Gastroesophageal sphincter (tissue), 4 donors: ENCODE measurements around the gene PIAS3. TPM values are rescaled to one million over a fixed set of nuclear protein-coding genes. Genes with fewer than 3 reads are reported as not detected.
"Not testable (repeated sequence)": the region's sequence is repeated elsewhere in the genome, so short reads cannot be mapped to it uniquely, and the experiment has no call there.

Experiments used
- ATAC-seq: fragments of 150-250 bp; one replicate; pipeline ENCODE4 v1.9.1; 2016; ENCODE audit warnings: mild to moderate bottlenecking, moderate library complexity
- H3K27ac ChIP-seq, 4 donors: fragments of 200-600 bp; sonication (generic) in 3 of 4; 1 replicate in 3 of 4; 2 replicates in 1 of 4; pipeline ENCODE4 v1.5.1; 2016 to 2019
- H3K27me3 ChIP-seq: fragments of 200-600 bp; sonication (generic); one replicate; pipeline ENCODE4 v1.5.1; 2019
- H3K36me3 ChIP-seq, 2 donors: fragments of 200-600 bp; sonication (generic); one replicate each; pipeline ENCODE4 v1.5.1; 2019; ENCODE audit warnings: control low read depth in 1 of 2
- H3K4me1 ChIP-seq, 3 donors: fragments of 200-600 bp; sonication (generic); 1 replicate in 2 of 3; 2 replicates in 1 of 3; pipeline ENCODE4 v1.5.1; 2016 to 2019; ENCODE audit warnings: control low read depth in 2 of 3
- H3K4me3 ChIP-seq, 2 donors: fragments of 200-600 bp; sonication (generic); one replicate each; pipeline ENCODE4 v1.5.1; 2019; ENCODE audit warnings: mild to moderate bottlenecking in 1 of 2, moderate library complexity in 1 of 2
- H3K9me3 ChIP-seq, 3 donors: fragments of 200-600 bp; sonication (generic); one replicate each; pipeline ENCODE4 v1.5.1; 2017 to 2019; ENCODE audit warnings: control low read depth in 2 of 3
- EP300 ChIP-seq: sonication (generic); formaldehyde crosslinking; IDR thresholded peaks from one replicate; pipeline ENCODE4 v1.6.1; 2017; ENCODE audit warnings: antibody characterized with exemption, mild to moderate bottlenecking
- POLR2A ChIP-seq, 2 donors: fragments of 450-650 bp; IDR thresholded peaks; one replicate each; pipeline ENCODE4 v1.6.1; 2017; ENCODE audit warnings: antibody characterized with exemption in 2 of 2, mild to moderate bottlenecking in 2 of 2, moderate library complexity in 1 of 2
- POLR2AphosphoS5 ChIP-seq: sonication (generic); formaldehyde crosslinking; IDR thresholded peaks from one replicate; pipeline ENCODE4 v1.6.1; 2017; ENCODE audit warnings: antibody characterized with exemption
- WGBS, 2 donors: methylation state at CpG; one replicate each; pipeline ENCODE4 v1.1.5; 2018; ENCODE audit warnings: low coverage in 1 of 2; 5-methylcytosine and 5-hydroxymethylcytosine counted together
- total RNA-seq, 4 donors: library from RNA; depleted of rRNA; stranded (reverse); fragments of >200 nt; gene quantifications; one replicate each; pipeline ENCODE4 v1.1.0, GENCODE V29; 2016
- TF ChIP-seq, protein P1 (sequence below), 4 experiments: fragments of 200-600 bp in 2 of 4; fragments of 450-650 bp in 2 of 4; sonication (generic) in 1 of 4; IDR thresholded peaks; one replicate each; pipeline ENCODE4 v1.5.1; 2017 to 2019; ENCODE audit warnings: antibody characterized with exemption in 4 of 4, mild to moderate bottlenecking in 2 of 4, moderate library complexity in 2 of 4

The PIAS3 gene
- total RNA-seq, 4 donors from 2014 or later = 14.0 to 26.0 (median 19.2) TPM

DNA sequence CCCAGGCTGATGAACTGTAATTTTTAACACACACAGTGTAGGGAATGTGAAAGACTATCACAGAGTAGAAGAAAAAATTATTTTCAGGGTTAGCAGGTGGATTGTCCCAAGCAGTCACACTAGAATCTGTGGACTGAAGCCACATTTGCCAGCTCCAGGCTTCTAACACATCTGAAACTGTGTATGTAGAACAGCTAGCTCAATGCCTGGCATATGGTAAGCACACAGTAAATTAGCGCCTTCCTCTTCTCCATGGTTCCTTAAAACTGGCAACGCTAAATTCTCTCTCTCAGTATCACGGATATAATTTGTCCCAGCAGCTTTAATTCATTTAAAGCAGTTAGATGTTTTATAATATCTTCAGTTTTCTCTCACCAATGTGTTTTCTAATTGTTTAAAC lies 15.8 kb downstream of the PIAS3 start:
- ATAC-seq = no peak
- TF ChIP-seq, protein P1, sequence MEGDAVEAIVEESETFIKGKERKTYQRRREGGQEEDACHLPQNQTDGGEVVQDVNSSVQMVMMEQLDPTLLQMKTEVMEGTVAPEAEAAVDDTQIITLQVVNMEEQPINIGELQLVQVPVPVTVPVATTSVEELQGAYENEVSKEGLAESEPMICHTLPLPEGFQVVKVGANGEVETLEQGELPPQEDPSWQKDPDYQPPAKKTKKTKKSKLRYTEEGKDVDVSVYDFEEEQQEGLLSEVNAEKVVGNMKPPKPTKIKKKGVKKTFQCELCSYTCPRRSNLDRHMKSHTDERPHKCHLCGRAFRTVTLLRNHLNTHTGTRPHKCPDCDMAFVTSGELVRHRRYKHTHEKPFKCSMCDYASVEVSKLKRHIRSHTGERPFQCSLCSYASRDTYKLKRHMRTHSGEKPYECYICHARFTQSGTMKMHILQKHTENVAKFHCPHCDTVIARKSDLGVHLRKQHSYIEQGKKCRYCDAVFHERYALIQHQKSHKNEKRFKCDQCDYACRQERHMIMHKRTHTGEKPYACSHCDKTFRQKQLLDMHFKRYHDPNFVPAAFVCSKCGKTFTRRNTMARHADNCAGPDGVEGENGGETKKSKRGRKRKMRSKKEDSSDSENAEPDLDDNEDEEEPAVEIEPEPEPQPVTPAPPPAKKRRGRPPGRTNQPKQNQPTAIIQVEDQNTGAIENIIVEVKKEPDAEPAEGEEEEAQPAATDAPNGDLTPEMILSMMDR (IDR thresholded peaks at IDR 0.05) = no peak
- TF ChIP-seq POLR2AphosphoS5 = no peak
- TF ChIP-seq POLR2A (IDR thresholded peaks at IDR 0.05) = no peak
- TF ChIP-seq EP300 = no peak
- no peaks in the 10 kb centered on the region for H3K27me3 ChIP-seq
- H3K27ac ChIP-seq = no peak overlapping the region
- 86 to 88% methylated on average over 3 of the region's 3 CpGs for WGBS, 2 donors
- H3K4me3 ChIP-seq = no peak overlapping the region
- no peaks in the 10 kb centered on the region for H3K9me3 ChIP-seq
- H3K36me3 ChIP-seq = peaks cover 0 to 63% of the 10 kb centered on the region in 2 donors
- H3K4me1 ChIP-seq = peaks cover 0 to 17% (median 7%) of the 10 kb centered on the region in 3 donors

DNA sequence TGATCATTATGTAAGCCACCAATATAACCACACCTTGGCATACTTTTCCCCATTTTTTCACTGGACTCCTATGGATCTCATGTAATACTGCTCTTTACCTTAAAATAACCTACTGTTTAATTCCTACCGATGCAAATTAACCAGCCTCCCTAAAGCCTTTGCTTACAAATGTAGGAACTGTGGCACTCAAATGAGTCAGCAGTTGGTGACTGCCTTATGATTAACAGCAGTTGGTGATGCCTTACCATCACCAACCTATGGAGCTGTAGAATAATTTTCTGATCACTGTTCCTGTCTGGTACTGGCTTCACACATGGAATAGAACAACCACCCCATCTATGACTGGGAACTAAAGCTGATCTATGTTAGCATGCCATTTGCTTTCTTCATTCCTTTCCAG lies 21.2 kb downstream of the PIAS3 start:
- WGBS, 2 donors = 86 to 100% methylated on average over 1 of the region's 1 CpG
- H3K36me3 ChIP-seq = peaks cover 2 to 100% of the 10 kb centered on the region in 2 donors
- TF ChIP-seq POLR2AphosphoS5 (no peak), POLR2A (IDR thresholded peaks at IDR 0.05) (no peak), EP300 (no peak)
- TF ChIP-seq, protein P1 (IDR thresholded peaks at IDR 0.05) = no peak

DNA sequence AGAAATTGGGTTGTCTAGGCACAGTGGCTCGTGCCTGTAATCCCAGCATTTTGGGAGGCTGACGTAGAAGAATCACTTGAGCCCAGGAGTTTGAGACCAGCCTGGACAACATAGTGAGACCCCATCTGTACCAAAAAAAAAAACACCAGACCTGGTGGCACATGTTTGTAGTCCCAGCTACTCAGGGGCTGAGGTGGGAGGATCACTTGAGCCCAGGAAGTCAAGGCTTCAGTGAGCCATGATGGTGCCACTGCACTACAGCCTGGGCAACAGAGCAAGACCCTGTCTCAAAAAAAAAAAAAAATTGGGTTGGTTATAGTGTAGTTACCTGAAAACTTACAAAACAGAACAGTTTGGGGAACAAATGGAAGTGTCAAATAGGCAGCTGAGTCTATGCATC lies 28.1 kb downstream of the PIAS3 start:
- H3K27me3 ChIP-seq, H3K9me3 ChIP-seq, H3K4me1 ChIP-seq, H3K4me3 ChIP-seq, H3K27ac ChIP-seq, ATAC-seq: not testable (repeated sequence)
- WGBS, 2 donors = 93 to 100% methylated on average over 2 of the region's 2 CpGs
- H3K36me3 ChIP-seq = peaks cover 16 to 100% of the 10 kb centered on the region in 2 donors

More for the DNA sequence above, 21.2 kb downstream of the PIAS3 start:
- Histone ChIP-seq H3K4me3 (no peak overlapping the region), H3K4me1 (no peaks in the 10 kb centered on the region), H3K27me3 (no peaks in the 10 kb centered on the region), H3K27ac (no peak overlapping the region), H3K9me3 (no peaks in the 10 kb centered on the region)
- no peak for ATAC-seq

DNA sequence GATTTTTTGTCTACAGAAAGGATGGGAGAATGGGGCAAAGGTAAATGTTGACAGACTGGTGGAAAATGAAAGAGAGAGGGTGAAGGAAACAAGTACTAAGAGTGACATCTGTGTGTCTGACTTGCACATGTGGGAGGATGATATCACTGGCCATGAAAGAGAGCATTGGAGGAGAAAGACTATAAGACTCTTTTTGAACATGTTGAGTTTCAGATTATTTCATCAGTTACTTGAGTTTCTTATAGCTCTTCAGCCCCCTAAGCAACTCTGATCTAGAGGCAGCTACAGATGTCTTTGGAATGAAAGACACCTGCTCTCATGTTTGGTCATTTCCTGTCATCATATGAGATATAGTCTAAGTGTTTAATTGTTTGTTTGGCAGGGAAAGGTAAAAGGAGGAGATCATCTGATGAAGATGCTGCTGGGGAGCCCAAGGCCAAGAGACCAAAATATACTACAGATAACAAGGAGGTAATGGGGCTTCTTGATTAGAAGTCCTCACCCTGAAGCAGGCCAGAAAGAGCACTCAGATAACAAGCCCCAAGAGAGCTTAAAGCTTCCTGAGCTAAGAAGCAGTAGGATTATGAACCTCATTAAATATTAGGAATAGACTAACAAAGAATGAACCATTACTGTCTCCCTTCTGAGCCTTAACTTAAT lies 30.4 kb downstream of the PIAS3 start:
- H3K9me3 ChIP-seq = no peaks in the 10 kb centered on the region
- H3K4me1 ChIP-seq = peaks cover 0 to 20% (median 5%) of the 10 kb centered on the region in 3 donors
- no peaks in the 10 kb centered on the region for H3K27me3 ChIP-seq
- no peak for ATAC-seq
- H3K27ac ChIP-seq = no peak overlapping the region
- no peak overlapping the region for H3K4me3 ChIP-seq
- TF ChIP-seq POLR2AphosphoS5 (no peak), POLR2A (IDR thresholded peaks at IDR 0.05) (no peak), EP300 (no peak)
- TF ChIP-seq, protein P1 (IDR thresholded peaks at IDR 0.05) = no peak
- H3K36me3 ChIP-seq = peaks cover 16 to 79% of the 10 kb centered on the region in 2 donors

DNA sequence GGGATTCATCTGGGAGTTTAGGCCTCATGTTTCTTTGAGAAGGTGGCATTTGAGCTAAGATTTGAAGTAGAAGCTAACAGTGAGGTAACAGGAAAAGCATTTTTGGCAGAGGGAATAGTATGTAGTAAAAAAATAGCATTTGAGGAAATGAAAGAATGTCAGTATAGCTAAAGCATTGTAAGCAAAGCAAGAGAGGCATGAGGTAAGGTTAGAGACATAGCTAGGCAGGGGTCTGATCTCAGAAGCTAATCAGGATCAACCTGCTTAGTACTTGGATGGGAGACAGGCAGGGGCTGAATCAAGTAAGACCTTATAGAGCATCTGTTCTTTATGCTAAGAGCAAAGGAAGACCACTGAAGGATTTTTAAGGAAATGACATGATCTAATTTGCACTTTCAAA lies 30.9 kb downstream of the PIAS3 start:
- TF ChIP-seq EP300 = no peak
- no peak for TF ChIP-seq POLR2AphosphoS5
- TF ChIP-seq POLR2A (IDR thresholded peaks at IDR 0.05) = no peak
- TF ChIP-seq, protein P1 (IDR thresholded peaks at IDR 0.05) = no peak
- no peaks in the 10 kb centered on the region for H3K9me3 ChIP-seq

More for the DNA sequence above, 30.9 kb downstream of the PIAS3 start:
- Histone ChIP-seq H3K4me3 (no peak overlapping the region), H3K27me3 (no peaks in the 10 kb centered on the region), H3K36me3 (peaks cover 14 to 73% of the 10 kb centered on the region in 2 donors), H3K27ac (no peak overlapping the region), H3K4me1 (peaks cover 0 to 20% (median 5%) of the 10 kb centered on the region in 3 donors)
- no peak for ATAC-seq
